ENCODE measurements around the gene WDR26.

Gene WDR26

DNA sequence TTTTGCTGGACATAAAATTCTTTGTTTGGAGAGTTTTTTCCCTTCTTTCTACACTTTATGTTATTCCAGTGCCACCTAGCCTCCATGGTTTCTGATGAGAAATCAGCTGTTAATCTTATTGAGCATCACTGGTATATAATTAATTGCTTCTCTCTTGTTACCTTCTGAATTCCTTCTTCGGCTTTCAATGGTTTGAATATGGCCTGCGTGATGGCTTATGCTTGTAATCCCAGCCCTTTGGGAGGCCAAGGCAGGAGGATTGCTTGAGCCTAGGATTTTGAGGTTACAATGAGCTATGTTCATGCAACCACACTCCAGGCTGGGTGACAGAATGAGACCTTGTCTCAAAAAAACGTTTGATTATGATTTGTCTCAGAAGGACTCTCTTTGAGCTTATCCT, 90.9 kb downstream of the WDR26 start:
- no peak for DNase-seq

DNA sequence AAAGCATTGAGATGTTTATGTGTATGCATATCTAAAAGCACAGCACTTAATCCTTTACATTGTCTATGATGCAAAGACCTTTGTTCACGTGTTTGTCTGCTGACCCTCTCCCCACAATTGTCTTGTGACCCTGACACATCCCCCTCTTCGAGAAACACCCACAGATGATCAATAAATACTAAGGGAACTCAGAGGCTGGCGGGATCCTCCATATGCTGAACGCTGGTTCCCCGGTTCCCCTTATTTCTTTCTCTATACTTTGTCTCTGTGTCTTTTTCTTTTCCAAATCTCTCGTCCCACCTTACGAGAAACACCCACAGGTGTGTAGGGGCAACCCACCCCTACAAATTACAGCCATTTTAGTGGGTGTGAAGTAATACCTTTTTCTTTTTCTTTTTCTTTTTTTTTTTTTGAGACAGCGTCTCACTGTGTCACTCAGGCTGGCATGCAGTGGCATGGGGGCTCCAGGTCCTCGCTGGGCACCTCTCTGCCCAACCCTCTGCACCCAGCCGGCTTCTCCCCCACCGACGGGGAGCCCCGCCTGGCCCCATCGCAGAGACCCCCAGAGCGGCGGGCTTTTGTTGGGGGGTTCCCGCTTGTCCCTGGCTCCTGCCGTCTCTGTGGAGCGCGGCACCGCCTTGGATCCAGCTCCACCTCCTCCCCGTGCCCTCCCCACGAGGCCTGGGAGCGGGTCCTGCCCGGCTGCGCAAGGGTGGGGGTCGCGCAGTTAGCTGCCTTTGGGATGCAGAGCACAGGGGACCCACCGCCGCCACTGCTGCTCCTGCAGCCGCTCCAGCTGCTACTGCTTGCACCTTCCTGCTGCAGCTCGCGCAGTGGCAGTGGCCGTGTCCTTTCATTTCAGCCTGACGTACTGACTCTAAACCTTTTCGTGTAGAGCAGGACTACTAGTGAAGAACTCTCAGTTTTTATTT, 93.9 kb downstream of the WDR26 start:
- DNase-seq = peak; percentile 45

DNA sequence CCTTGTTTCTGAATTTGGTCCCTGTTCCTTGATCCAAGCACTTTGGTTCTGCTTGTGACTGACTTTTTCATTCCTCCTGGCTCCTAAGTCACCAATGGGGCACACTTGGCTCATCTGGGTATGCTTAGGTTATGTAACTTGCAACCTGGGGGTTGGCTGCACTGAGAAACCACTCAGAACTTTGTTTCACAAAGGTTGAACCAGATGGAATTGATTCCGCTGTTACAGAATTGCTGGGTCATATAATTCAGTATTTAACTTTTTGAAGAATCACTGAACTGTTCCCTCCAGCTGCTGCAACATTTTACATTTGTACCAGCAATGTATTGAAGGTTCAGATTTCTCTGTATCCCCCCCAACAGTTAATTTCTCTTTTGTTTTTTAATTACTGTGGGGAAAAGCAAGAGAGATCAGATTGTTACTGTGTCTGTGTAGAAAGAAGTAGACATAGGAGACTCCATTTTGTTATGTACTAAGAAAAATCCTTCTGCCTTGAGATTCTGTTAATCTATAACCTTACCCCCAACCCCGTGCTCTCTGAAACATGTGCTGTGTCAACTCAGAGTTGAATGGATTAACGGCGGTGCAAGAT, 95.1 kb downstream of the WDR26 start:
- DNase-seq = no peak

DNA sequence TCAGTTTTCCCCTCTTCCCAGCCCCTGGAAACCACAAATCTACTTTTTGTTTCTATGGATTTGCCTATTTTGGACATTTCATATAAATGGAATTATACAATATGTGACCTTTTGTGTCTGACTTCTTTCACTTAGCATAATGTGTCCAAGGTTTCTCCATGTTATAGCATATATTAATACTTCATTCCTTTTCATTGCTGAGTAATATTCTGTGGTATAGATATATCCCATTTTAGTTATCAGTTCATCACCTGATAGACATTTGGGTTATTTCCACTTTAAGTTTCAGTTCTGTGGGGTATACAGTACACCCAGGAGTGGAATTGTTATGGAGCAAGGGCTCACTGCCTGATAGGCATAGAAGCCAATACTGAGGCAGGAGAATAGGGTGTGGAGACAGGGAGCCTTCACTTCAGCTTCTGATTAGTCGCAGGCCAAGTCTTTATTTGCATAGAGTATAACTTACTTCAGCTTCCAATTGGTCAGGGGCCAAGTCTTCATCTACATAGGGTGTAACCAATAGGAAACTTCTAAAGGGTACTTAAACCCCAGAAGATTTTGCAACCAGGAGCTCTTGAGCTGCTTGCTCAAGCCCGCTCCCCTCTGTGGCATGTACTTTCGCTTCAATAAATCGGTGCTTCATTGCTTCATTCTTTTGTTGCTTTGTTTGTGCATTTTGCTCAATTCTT, 96.3 kb downstream of the WDR26 start:
- no peak for DNase-seq
